HCT116 (cell line): Measurements from ENCODE around the gene MTFP1. TPM values are rescaled to one million over a fixed set of nuclear protein-coding genes. Genes with fewer than 3 reads are reported as not detected.

Experiments
- ATAC-seq: fragments of 200-7000 bp; cut with Tn5 transposase; 2 replicates; pipeline ENCODE4 v1.9.1; 2020; ENCODE audit warnings: mild to moderate bottlenecking, moderate library complexity
- BruUV-seq: library from RNA; stranded (reverse); fragments of 400-500 nt; replicated peaks from 2 replicates; lab custom pipeline; 2021; lab: Mats Ljungman, UMichigan
- CTCF ChIA-PET: fragments of 300-600 bp; sonication (Branson Sonifier 250); formaldehyde crosslinking; loops from one replicate; lab custom pipeline; 2021; ENCODE audit warnings: antibody characterized with exemption; lab: Charles Lee
- POLR2A ChIA-PET: fragments of 300-600, 350-600 bp; sonication (Branson Sonifier 250); formaldehyde crosslinking; loops from one replicate; lab custom pipeline; 2021; ENCODE audit warnings: antibody characterized with exemption; lab: Charles Lee
- RAD21 ChIA-PET, 2 experiments: fragments of 300-600 bp; sonication (Branson Sonifier 250); formaldehyde crosslinking; loops; one replicate each; lab custom pipeline; 2023; ENCODE audit warnings: low total read pairs in 2 of 2; ENCODE audit not compliant: uncharacterized antibody in 2 of 2, unreplicated experiment in 2 of 2, low non-redundant PET in 1 of 2; lab: Charles Lee
- DNase-seq: peaks from one replicate; pipeline ENCODE4 v3.0.0-alpha.2; 2010; ENCODE audit warnings: low read depth, low spot score
- H2AFZ ChIP-seq: fragments of 200-600 bp; shearing (Covaris generic), sonication (generic); 2 replicates; pipeline ENCODE4 v1.6.1; 2017; ENCODE audit warnings: low read depth, mixed run types, mixed read lengths, antibody characterized with exemption, low read length; ENCODE audit not compliant: poor library complexity, severe bottlenecking
- H3K27ac ChIP-seq: 2 replicates; pipeline ENCODE4 v1.5.1; 2012; ENCODE audit warnings: low read depth, low read length
- H3K27me3 ChIP-seq: fragments of 200-600 bp; sonication (generic); 2 replicates; pipeline ENCODE4 v1.6.1; 2016; ENCODE audit warnings: mixed run types, low read length, mixed read lengths; ENCODE audit not compliant: insufficient read depth
- H3K36me3 ChIP-seq, 2 experiments: fragments of 200-500 bp in 1 of 2; fragments of 200-600 bp in 1 of 2; sonication (Bioruptor generic) in 1 of 2; sonication (generic) in 1 of 2; 2 replicates each; pipeline versions ENCODE4 v1.5.1 to v1.6.1; 2014 to 2016; ENCODE audit warnings: low read length in 2 of 2, inconsistent platforms in 1 of 2, mixed read lengths in 1 of 2, mixed run types in 1 of 2; ENCODE audit not compliant: insufficient read depth in 2 of 2, control insufficient read depth in 1 of 2
- H3K4me1 ChIP-seq, 2 experiments: fragments of 200-600 bp in 1 of 2; sonication (generic) in 1 of 2; 2 replicates each; pipeline versions ENCODE4 v1.5.1 to v1.6.1; 2012 to 2017; ENCODE audit warnings: low read length in 2 of 2, inconsistent platforms in 1 of 2, mild to moderate bottlenecking in 1 of 2, mixed read lengths in 1 of 2, mixed run types in 1 of 2, moderate library complexity in 1 of 2; ENCODE audit not compliant: insufficient read depth in 2 of 2, control insufficient read depth in 1 of 2
- H3K4me2 ChIP-seq: fragments of 200-600 bp; sonication (generic); 2 replicates; pipeline ENCODE4 v1.6.1; 2017; ENCODE audit warnings: mixed run types, low read length, mixed read lengths
- H3K4me3 ChIP-seq, 2 experiments: fragments of 200-600 bp in 1 of 2; sonication (generic) in 1 of 2; replicated peaks in 1 of 2; 2 replicates each; pipeline ENCODE4 v1.5.1; 2011 to 2016; ENCODE audit warnings: low read length in 2 of 2, control low read depth in 1 of 2, low read depth in 1 of 2, mild to moderate bottlenecking in 1 of 2, mixed read lengths in 1 of 2, mixed run types in 1 of 2
- H3K79me2 ChIP-seq: fragments of 200-600 bp; sonication (generic); 2 replicates; pipeline ENCODE4 v1.6.1; 2017; ENCODE audit warnings: mild to moderate bottlenecking, mixed run types, low read length, moderate library complexity, mixed read lengths; ENCODE audit not compliant: insufficient read depth
- H3K9ac ChIP-seq: fragments of 200-600 bp; sonication (generic); 2 replicates; pipeline ENCODE4 v1.6.1; 2016; ENCODE audit warnings: low read length, mixed read lengths
- H3K9me2 ChIP-seq: fragments of 200-600 bp; sonication (generic), shearing (Covaris generic); 2 replicates; pipeline ENCODE4 v1.6.1; 2017; ENCODE audit warnings: mixed run types, mild to moderate bottlenecking, moderate library complexity; ENCODE audit not compliant: insufficient read depth
- H3K9me3 ChIP-seq, 2 experiments: fragments of 200-500 bp in 1 of 2; fragments of 200-600 bp in 1 of 2; sonication (Bioruptor generic) in 1 of 2; sonication (generic) in 1 of 2; 2 replicates each; pipeline ENCODE4 v1.6.1; 2014 to 2017; ENCODE audit warnings: low read length in 2 of 2, mixed read lengths in 2 of 2, inconsistent platforms in 1 of 2, low read depth in 1 of 2, mild to moderate bottlenecking in 1 of 2, mixed run types in 1 of 2, moderate library complexity in 1 of 2; ENCODE audit not compliant: control insufficient read depth in 1 of 2, insufficient read depth in 1 of 2
- H4K20me1 ChIP-seq: fragments of 200-600 bp; sonication (generic), shearing (Covaris generic); 2 replicates; pipeline ENCODE4 v1.6.1; 2017; ENCODE audit warnings: mixed run types, mild to moderate bottlenecking, moderate library complexity; ENCODE audit not compliant: insufficient read depth
- CBX3 ChIP-seq: IDR thresholded peaks from 2 replicates; pipeline ENCODE4 v1.6.1; 2012; ENCODE audit warnings: low read depth
- EGR1 ChIP-seq: IDR thresholded peaks from 2 replicates; pipeline ENCODE4 v1.6.1; 2012; ENCODE audit warnings: low read depth
- ELF1 ChIP-seq: IDR thresholded peaks from 2 replicates; pipeline ENCODE4 v1.6.1; 2012; ENCODE audit warnings: low read depth, borderline replicate concordance
- FOSL1 ChIP-seq: IDR thresholded peaks from 2 replicates; pipeline ENCODE4 v1.6.1; 2012; ENCODE audit warnings: low read depth
- POLR2A ChIP-seq: IDR thresholded peaks from 2 replicates; pipeline ENCODE4 v1.7.0; 2011; ENCODE audit warnings: borderline replicate concordance; ENCODE audit not compliant: insufficient read depth, insufficient read length; ENCODE audit errors: extremely low read depth
- POLR2AphosphoS5 ChIP-seq: IDR thresholded peaks from 2 replicates; pipeline ENCODE4 v1.6.1; 2011; ENCODE audit warnings: mild to moderate bottlenecking, low read depth, low read length, moderate library complexity
- RAD21 ChIP-seq: IDR thresholded peaks from 2 replicates; pipeline ENCODE4 v1.6.1; 2012; ENCODE audit warnings: low read depth, mild to moderate bottlenecking
- SIN3A ChIP-seq: IDR thresholded peaks from 2 replicates; pipeline ENCODE4 v1.6.1; 2012; ENCODE audit warnings: low read depth
- SRF ChIP-seq: IDR thresholded peaks from 2 replicates; pipeline ENCODE4 v1.6.1; 2012; ENCODE audit warnings: low read depth
- TCF7L2 ChIP-seq: IDR thresholded peaks from 2 replicates; pipeline ENCODE4 v1.7.0; 2011; ENCODE audit warnings: borderline replicate concordance, inconsistent platforms; ENCODE audit not compliant: insufficient read depth, insufficient read length; ENCODE audit errors: extremely low read depth
- YY1 ChIP-seq: IDR thresholded peaks from 2 replicates; pipeline ENCODE4 v1.6.1; 2011; ENCODE audit warnings: low read length, low read depth, moderate library complexity, mild to moderate bottlenecking; ENCODE audit not compliant: insufficient replicate concordance; ENCODE audit errors: extremely low read depth
- ZFX ChIP-seq: fragments of 450-650 bp; IDR thresholded peaks from 2 replicates; pipeline ENCODE4 v1.6.1; 2017
- intact Hi-C: fragments of 100-400 bp; cut with micrococcal nuclease; formaldehyde crosslinking; loops from 2 replicates; pipeline ENCODE4 v1.10.0; 2022
- total RNA-seq: library from RNA; stranded (reverse); gene quantifications from one replicate; pipeline ENCODE4 v1.2.1, GENCODE V29; 2021; ENCODE audit not compliant: unreplicated experiment
- TF ChIP-seq, protein P1 (sequence below): IDR thresholded peaks from 2 replicates; pipeline ENCODE4 v1.6.1; 2012
- TF ChIP-seq, protein P2 (sequence below): IDR thresholded peaks from 2 replicates; pipeline ENCODE4 v1.6.1; 2012; ENCODE audit warnings: low read depth

MTFP1 gene
- total RNA-seq, 1 experiment from 2014 or later = 36.1 TPM

- no peak for ATAC-seq
- peaks cover 32 to 64% of the 10 kb centered on the region in 2 experiments for H3K4me1 ChIP-seq
- H3K36me3 ChIP-seq = peaks cover 2 to 15% of the 10 kb centered on the region in 2 experiments; a peak in 2 of 4 replicates
- intact Hi-C loops = loop anchor here (5.0 to 10.0 kb wide), 2 partner anchors 138 to 660 kb away; partner anchors contain the start of genes CASTOR1 and SMTN
- ChIA-PET RAD21 (interaction anchor here (1.6 to 1.8 kb wide), 2 partner anchors 137 to 138 kb away, joined by 3 to 6 read pairs; no protein-coding TSS in a partner anchor), POLR2A (interaction anchor here (0.9 to 4.6 kb wide), 6 partner anchors 20 to 137 kb away, joined by 3 to 40 read pairs (median 6); partner anchors contain the start of genes SEC14L2 and TBC1D10A), CTCF (interaction anchor here (0.6 to 2.7 kb wide), 4 partner anchors 19 to 137 kb away, joined by 3 to 12 read pairs (median 6); no protein-coding TSS in a partner anchor)
- H3K9me3 ChIP-seq = no peaks in the 10 kb centered on the region
- H3K4me3 ChIP-seq = peak overlapping the region; percentile 82
- H3K4me2 ChIP-seq = peak overlapping the region; percentile 93
- no peak for TF ChIP-seq POLR2A
- TF ChIP-seq YY1 = no peak
- TF ChIP-seq SIN3A = no peak
- no peak for TF ChIP-seq CBX3
- no peak for TF ChIP-seq RAD21
- TF ChIP-seq TCF7L2 = no peak
- no peak for TF ChIP-seq POLR2AphosphoS5
- TF ChIP-seq EGR1 = no peak
- TF ChIP-seq, protein P1, sequence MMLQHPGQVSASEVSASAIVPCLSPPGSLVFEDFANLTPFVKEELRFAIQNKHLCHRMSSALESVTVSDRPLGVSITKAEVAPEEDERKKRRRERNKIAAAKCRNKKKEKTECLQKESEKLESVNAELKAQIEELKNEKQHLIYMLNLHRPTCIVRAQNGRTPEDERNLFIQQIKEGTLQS = no peak
- TF ChIP-seq, protein P2, sequence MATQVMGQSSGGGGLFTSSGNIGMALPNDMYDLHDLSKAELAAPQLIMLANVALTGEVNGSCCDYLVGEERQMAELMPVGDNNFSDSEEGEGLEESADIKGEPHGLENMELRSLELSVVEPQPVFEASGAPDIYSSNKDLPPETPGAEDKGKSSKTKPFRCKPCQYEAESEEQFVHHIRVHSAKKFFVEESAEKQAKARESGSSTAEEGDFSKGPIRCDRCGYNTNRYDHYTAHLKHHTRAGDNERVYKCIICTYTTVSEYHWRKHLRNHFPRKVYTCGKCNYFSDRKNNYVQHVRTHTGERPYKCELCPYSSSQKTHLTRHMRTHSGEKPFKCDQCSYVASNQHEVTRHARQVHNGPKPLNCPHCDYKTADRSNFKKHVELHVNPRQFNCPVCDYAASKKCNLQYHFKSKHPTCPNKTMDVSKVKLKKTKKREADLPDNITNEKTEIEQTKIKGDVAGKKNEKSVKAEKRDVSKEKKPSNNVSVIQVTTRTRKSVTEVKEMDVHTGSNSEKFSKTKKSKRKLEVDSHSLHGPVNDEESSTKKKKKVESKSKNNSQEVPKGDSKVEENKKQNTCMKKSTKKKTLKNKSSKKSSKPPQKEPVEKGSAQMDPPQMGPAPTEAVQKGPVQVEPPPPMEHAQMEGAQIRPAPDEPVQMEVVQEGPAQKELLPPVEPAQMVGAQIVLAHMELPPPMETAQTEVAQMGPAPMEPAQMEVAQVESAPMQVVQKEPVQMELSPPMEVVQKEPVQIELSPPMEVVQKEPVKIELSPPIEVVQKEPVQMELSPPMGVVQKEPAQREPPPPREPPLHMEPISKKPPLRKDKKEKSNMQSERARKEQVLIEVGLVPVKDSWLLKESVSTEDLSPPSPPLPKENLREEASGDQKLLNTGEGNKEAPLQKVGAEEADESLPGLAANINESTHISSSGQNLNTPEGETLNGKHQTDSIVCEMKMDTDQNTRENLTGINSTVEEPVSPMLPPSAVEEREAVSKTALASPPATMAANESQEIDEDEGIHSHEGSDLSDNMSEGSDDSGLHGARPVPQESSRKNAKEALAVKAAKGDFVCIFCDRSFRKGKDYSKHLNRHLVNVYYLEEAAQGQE = no peak
- TF ChIP-seq FOSL1 = no peak
- TF ChIP-seq ZFX = no peak
- no peak for TF ChIP-seq ELF1
- TF ChIP-seq SRF = no peak
- peak overlapping the region; percentile 98 for H3K27ac ChIP-seq
- no peaks in the 10 kb centered on the region for H3K27me3 ChIP-seq
- peak overlapping the region; percentile 50 for H2AFZ ChIP-seq
- H3K79me2 ChIP-seq = peaks cover 22% of the 10 kb centered on the region; the same call in 1 of the 2 replicates
- peak overlapping the region; percentile 96 for H3K9ac ChIP-seq
- H3K9me2 ChIP-seq = no peaks in the 10 kb centered on the region
- no peak for DNase-seq
- no TSS peak for BruUV-seq
- no peaks in the 10 kb centered on the region for H4K20me1 ChIP-seq
Measured at GRCh38 chr22:30425327-30425615, 297 bp upstream of the MTFP1 start.
